Germinal center (tissue), 1 donor: ENCODE results near the gene TRAF2.

ENCODE experiments used
- DNase-seq: peaks from one replicate; pipeline ENCODE4 v3.0.0; 2012; ENCODE audit warnings: mixed read lengths, low spot score

TRAF2 gene

DNA sequence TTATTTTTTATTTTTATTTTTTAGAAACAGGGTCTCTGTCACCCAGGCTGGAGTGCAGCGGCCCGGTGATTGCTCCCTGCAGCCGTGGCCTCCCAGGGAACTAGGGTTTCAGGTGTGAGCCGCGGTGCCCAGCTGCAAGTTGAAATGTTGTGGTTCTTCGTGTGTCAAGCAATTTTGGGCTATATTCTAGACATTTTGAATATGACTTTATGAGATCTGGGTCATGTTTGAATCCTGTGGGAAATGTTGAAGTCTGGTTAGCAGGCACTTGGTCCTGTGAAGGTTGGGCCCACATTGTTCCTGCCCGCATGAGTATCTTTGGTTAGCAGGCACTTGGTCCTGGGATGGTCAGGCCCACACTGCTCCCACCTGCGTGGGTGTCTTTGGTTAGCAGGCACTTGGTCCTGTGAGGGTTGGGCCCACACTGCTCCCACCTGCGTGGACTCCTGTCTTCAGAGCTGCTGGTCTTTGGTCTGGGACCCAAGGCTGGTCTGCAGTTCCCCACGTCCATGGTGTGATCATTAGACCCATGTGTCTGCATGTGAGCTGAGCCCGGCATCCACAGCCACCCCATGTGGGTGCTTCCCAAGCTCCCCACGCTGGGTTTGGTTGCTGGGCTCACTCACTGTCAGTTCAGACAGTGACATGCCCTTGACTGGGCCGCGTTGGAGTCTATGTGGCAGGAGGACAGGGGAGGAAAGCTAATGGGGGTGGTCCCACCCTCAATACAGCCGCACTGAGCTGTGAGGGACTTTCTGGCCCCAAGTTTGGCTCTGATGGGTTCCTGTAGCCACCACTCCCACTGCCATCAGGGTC is 51.1 kb downstream of the TRAF2 start:
- no peak for DNase-seq

DNA sequence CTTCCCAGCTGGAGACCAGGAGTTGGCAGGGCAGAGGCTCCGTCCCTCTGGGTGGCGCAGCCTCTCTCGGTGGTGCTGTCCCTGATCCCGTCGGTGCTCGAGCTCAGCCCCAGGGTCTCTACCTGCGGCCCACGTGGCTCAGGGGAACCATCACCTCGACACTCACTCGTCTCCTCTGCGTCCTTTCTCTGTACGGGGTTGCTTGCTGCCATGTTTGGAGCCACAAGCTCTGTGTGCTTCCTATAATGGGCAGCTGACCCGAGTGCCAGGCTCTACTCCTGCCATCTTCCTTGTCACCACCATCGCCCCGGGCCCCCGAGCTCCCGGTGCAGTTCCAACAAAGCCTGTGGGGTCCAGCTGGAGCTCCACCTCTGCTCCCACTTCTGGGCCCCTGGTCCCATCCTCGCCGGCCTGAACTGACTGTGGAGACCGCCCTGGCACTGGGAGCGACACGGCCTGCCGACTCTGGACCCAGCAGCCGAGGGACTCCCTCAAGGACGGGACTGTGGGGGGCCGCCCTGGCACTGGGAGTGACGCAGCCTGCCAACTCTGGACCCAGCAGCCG is 53.2 kb downstream of the TRAF2 start:
- no peak for DNase-seq

DNA sequence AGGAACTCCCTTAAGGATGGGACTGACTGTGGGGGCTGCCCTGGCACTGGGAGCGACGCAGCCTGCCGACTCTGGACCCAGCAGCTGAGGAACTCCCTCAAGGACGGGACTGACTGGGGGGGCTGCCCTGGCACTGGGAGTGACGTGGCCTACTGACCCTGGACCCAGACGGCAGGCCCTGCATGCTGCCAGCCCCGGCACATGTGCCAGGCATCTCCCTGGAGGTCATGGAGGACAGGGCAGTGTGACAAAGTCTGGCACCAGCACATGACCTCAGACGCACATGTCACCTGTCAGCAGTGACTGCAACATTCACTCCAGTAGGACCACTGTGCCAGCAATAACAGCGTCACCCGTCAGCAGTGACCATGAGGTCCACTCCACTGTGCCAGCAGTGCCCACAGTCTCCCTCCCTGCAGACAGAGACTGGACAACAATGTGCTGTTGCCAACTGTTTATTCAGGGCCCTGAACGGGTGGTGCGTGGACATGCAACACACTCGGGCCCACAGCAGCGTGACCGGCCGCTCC is 53.7 kb downstream of the TRAF2 start:
- no peak for DNase-seq

DNA sequence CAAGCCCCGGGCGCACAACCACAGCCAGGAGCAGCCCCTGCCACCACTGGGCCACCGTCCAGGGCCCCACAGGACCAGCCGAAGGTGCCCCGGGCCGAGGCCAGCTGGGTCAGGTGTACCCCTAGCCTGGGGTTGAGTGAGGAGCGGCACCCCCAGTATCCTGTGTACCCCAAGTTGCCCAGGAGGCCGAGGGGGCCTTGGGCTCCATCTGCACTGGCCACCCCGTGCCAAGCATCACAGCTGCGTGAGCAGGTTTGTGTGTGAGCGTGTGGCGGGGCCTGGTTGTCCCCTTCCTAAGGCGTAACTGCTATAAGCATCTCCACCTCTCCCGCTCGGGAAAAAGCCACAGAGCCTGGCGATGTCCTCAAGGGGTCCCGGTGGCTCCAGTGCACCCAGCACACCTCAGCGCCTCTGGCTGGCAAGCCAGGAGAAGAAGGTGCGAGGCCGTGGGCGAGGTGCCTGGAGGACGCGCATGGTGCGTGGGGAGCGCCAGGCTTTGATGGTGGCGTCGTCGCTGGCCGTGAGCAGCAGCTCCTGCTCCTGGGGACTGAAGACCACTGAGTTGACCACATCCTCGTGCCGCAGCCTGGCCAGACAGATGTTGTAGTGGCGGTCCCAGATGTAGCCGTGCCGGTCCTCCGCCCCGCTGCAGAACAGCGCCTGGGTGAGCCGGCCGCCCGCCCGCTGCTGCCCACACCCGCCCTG is 54.4 kb downstream of the TRAF2 start:
- DNase-seq = no peak

DNA sequence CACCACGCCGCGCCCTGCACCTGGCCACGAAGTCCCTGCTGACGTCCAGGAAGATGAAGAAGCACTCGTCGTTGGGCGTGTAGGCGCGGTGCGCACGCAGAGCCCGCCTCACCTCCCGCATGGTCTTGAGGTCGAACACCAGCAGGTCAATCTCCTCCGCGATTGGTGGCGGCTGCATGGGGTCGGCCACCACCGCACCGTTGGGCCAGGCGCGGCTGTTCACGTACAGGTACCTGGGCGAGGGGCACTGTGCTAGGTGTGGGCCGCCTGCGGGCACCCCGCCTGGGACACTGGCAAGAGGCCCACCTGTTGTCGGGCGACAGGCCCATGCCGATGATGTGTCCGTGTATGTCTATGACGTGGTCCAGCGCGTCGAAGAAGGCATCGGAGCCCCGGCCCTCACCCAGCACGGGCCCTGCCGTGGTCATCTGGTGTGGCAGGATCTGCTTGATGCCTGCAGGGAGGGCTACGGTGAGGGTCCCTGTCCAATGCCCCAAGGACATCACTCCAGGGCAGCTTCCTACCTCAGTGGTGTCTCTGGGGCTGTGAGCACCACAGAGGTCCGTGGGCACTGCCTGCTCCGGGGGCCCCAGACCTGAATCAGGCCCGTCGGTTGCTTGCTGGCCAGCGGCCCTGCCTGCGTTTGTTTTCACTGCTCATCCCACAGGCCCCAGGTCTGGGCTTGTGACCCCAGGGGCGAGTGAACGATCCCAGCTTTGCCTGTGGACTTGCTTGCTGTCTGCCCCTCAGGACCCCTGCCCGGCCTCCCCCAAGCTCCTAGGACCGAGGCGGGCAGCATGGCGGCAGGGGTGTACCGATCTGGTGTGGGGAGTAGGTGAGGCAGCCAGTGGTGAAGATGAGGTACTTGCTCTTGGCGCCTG is 55.2 kb downstream of the TRAF2 start:
- no peak for DNase-seq

DNA sequence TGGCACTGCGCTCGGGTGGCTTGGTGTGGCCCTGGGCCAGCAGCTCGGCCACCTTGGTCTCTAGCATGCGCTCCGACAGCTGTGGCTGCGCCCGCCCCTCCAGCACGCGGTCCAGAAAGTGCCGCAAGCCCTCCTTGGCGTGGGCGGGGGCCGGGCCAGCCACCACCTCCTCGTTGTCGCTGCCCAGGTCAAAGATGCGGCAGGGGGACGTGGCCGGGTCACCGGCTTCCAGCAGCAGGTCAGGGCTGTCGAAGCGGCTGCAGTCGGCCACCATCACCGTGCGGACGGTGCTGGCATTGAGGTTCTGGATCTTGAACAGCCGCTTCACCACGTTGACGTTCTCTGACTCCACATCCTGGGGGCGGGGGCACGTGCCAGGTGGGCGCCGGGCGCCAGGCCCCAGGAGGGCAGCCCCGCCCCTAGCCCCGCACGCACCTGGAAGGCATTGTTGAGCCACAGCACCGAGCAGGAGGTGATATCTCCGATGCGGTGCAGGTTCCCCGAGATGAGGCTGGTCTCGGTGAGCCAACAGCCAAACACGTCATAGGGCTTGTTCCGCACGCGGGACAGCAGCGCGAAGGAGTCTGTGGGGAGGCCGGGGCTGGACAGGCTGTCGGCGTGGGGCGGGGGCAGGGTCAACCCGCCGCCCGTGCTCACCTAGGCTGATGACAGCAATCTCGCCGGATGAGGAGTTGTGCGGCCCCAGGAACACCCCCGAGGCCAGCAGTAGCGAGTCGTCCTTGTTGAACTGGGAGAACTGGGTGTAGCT is 56.0 kb downstream of the TRAF2 start:
- no peak for DNase-seq

DNA sequence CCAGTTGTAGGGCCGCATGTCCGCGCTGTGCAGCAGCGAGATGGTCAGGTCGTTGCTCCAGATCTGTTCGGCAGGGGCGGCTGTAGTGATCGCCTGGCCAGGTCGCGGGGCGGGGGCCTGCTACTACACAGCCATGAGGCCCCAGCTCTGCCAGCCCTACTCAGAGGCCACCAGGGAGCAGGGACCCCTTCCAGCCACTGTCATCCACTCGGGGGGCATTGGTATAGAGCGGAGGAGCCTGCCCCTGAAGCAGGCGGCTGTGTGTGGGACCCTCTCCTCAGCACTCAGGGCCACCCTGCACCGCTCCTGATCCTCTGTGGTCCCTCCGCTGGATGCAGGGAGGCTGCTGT is 56.5 kb downstream of the TRAF2 start:
- DNase-seq = no peak

DNA sequence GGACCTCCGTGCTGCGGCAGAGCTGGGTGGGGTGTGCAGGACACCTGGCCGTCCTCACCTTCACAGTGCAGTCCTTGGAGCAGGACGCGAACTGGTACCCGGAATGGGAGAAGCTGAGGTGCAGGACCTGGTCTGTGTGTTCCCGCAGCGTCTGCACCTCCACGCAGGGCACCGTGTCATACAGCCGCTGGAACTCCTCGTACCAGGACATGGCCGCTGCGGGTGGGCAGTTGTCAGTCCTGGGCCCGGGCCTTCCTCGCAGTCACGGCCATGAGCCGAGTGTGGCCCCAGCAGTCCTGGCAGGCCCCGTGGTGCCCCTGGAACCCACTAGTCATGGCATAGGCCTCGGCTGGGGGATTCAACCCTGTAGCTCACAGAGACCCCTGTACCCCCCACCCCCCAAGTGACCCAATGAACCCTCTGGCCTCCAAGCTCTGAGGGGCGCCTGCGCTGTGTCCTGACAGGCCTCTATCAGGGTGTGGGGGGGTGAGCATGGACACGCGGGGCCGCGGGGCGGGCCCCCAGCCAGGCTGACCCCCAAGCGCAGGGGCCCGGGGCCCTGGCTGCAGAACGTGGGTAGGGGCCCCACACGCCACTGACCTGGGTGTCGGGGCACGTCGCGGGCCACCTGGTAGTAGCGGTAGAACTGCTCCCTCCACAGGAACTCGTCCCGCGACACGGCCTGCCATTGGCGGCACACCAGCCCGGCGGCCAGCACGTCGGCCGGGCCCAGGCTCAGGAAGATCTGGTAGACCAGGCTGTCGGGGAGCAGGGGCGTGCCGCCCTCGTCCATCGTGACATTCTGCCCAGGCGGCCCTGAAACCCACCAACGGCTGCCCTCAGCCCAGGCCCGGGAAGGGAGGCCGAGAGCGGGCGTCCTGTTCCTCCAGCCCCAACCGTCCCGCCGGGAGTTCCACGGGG is 57.2 kb downstream of the TRAF2 start:
- DNase-seq = peak; percentile 53

DNA sequence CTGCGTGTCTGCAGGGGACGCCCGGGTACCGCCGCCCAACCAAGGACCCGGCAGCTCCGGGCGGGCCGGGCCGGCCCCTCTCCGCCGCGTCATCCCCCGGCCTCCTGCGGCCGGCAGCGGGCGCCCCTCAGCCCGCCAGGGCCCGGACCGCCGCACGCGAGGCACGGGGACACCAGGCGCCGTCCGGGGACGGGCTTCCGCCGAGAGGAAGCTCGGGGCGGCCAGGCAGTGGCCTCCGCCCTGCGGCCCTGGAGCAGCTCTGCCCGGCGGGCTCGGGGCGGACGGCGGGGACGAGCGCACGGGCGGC is 57.8 kb downstream of the TRAF2 start:
- peak; percentile 64 for DNase-seq

DNA sequence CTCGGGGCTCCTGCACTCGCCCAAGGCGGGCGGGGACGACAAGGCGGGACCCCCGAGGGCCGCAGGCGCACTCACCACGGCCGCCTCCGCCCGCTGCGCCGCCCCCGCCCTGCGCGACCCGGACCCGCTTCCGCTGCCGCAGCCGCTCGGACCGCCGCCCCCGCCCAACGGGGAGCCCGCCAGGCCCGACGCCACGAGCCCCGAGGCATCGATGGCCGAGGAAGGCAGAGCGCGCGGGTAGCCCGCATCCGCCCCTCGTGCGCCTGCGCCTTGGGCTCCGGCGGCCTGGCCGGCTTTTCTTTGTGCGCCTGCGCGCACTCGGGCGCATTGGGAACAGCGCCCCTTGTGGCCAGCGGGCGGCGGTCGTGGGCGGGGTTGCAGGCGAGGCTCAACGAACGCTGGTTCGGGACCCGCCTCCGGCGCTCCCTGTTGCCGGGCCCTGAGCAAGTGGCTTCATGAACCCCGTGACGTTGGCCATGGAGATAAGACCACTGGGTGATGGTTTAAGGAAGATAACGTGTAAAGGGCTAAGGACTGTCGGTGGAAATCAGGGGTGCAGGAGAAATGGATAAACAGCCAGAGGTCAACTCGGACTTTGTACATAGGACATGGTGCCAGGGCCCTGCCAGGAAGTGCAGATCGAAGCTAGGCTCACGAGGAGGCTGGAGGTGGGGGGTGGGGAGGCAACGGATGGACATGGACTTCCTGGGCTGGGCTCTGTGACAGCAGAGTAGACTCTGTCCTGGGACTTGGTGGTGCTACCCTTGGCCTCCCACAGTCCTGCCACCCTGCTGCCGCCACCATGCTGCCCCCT is 58.4 kb downstream of the TRAF2 start, which contains the start of the genes C8G and FBXW5:
Gene C8G, plus strand, starts transcription at position 725 of the 814 bp plus-strand sequence. Its CDS starts 78 bp downstream, at position 803.
Gene FBXW5, minus strand, starts transcription at position 220 of the 814 bp plus-strand sequence. CDS start 655 bp downstream, outside the sequence.
- DNase-seq = peak; percentile 99

DNA sequence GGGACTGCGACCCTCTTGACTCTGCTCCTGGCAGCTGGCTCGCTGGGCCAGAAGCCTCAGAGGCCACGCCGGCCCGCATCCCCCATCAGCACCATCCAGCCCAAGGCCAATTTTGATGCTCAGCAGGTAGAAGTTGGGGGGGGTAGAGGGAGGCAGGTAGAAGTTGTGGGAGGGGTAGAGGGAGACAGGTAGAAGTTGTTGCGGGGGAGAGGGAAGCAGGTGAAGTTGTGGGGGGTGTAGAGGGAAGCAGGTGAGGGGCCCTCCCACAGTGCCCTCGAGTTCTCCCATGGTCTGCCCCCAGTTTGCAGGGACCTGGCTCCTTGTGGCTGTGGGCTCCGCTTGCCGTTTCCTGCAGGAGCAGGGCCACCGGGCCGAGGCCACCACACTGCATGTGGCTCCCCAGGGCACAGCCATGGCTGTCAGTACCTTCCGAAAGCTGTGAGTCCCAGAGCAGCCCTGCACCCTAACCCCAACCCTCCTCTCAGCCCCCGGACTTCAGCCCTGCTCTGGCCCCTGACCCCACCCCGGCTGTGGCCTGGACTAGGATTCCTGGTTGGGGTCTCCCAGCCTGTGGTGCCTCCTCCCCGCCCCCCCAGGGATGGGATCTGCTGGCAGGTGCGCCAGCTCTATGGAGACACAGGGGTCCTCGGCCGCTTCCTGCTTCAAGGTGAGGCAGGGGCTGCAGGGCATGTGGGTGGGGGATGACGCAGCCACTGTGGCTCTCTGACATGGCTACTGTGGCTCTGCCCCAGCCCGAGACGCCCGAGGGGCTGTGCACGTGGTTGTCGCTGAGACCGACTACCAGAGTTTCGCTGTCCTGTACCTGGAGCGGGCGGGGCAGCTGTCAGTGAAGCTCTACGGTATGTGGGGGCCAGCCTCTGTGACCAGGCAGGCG is 59.3 kb downstream of the TRAF2 start:
- no peak for DNase-seq

DNA sequence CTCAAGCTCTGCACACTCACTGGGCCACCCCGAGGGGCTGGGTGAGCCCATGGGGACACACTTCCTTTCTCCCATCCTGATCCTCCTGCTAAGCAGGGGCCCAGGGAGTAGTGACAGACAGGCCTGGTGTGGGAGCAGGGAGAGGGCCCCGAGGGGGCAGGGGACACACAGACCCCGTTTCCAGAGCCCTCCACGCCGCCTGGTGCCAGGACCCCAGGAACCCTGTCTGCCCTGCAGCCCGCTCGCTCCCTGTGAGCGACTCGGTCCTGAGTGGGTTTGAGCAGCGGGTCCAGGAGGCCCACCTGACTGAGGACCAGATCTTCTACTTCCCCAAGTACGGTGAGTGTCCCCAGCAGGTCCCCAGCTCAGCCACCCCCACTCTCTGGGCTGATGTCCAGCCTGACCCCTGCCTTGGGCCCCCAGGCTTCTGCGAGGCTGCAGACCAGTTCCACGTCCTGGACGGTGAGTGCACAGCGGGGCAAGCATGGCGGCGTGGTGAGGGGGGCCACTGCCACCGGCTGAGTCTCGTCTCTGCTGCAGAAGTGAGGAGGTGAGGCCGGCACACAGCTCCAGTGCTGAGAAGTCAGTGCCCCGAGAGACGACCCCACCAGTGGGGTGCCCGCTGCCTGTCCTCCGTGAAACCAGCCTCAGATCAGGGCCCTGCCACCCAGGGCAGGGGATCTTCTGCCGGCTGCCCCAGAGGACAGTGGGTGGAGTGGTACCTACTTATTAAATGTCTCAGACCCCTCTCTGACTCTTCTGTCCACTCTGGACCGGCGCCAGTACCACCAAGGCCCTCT is 60.1 kb downstream of the TRAF2 start:
- DNase-seq = no peak

DNA sequence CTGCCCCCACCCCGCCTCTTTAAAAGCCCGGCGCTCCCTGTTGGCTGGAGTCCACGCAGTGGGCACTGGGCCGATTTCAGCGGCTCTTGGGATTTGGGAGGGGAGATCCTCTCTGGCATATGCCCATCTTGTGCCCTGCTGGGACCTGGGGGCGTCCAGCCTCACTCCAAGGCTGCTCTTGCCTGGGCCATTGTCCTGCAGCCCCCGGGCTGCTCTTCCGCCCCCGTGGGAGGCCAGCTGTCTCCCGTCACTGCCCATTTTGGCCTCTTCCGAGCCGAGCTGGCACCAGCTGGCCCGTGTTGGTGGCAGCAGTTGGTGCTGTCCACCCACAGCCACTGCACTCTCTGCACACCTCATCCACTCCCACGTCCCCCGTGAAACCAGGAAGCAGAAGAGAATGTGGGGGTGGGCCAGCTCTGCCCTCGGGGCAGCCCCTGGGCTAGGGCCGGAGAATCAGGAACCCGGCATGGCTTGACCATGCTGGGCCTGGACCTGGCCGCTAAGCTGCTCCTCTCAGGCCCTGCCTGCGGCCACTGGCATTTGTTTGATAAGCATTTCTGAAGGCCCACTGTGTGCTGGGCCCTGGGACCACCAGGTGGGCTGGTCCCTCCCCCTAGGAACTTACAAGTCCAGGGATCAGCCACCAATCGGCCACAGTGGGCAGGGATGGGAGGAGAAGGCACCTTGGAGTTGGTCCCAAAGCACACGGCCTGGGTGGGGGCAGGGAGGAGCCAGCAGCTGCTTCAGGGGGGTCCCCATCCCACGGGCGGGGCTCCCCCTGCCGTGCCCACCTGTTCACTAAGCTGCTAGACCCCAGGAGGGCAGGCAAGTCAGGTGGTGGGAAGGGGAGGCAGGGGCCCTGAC is 60.9 kb downstream of the TRAF2 start:
- DNase-seq = no peak

DNA sequence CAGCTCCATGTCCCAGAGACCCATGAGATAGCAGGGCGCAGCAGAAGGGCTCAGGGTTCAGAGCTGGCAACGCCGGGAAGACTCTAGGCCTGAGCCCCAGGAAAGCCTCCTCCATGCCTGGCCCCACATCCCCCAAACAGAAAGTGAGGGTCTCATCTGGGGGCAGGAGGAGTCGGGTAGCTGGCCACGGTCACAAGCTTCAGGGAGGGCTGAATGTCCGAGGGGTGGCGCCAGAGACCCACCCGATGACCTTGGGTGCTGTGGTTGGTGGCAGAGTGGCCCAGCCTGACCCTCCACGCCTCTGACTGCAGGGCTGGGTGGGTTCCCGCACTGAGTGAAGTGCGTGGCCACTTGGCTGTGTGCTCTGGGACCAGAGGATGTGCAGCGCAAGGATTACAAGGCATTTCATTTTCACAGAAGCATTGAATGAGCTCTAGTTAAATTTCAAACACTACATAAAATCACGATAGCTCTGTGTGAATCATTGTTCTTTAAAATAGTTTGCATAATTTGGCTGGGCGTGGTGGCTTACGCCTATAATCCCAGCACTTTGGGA is 61.7 kb downstream of the TRAF2 start:
- no peak for DNase-seq

DNA sequence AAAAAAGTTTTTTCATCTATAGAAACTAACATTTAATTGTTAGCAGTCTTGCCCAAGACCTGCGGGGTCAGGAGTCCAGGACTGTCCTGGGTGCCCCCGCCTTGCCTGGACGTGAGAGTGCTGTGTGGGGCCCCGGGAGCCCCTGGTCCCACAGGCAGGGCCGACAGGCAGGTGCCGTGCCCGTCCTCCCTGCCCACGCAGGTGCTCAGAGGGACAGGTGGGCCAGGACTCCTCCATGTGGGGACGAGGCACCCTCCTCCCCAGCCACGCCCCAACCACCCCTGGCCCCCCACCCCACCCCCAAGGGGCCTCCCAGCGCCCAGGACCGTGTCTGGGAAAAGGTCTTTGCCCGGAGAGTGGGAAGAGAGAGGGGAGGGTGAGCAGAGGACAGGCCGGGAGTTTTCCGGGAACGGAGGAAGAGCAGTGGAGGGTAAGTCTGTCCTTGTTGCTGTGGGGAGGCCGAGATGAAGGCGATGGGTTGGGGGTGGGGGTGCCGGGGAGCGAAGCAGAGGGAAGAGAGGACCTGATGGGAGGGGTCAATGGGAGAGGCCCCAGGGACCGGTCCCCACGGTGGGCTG is 63.0 kb downstream of the TRAF2 start:
- no peak for DNase-seq
